Parathyroid adenoma (tissue), 2 donors: Measurements from ENCODE around the gene NOCT.

Experiments used
- H2AFZ ChIP-seq: fragments of 300-600 bp; sonication (generic); one replicate; pipeline ENCODE4 v1.7.0; 2017; ENCODE audit warnings: antibody characterized with exemption, mild to moderate bottlenecking
- H3K27ac ChIP-seq: fragments of 300-600 bp; sonication (generic); one replicate; pipeline ENCODE4 v1.7.0; 2017
- H3K27me3 ChIP-seq: fragments of 300-600 bp; sonication (generic); one replicate; pipeline ENCODE4 v1.7.0; 2017; ENCODE audit warnings: low read length; ENCODE audit not compliant: control insufficient read depth, insufficient read depth
- H3K36me3 ChIP-seq: fragments of 300-600 bp; sonication (generic); one replicate; pipeline ENCODE4 v1.7.0; 2017; ENCODE audit warnings: low read length; ENCODE audit not compliant: control insufficient read depth, insufficient read depth
- H3K4me1 ChIP-seq: fragments of 300-600 bp; sonication (generic); one replicate; pipeline ENCODE4 v1.7.0; 2017; ENCODE audit warnings: control low read depth
- H3K4me2 ChIP-seq: fragments of 300-600 bp; sonication (generic); one replicate; pipeline ENCODE4 v1.7.0; 2017; ENCODE audit warnings: low read length
- H3K4me3 ChIP-seq: fragments of 300-600 bp; sonication (generic); one replicate; pipeline ENCODE4 v1.7.0; 2017; ENCODE audit warnings: low read depth, low read length
- H3K79me2 ChIP-seq: fragments of 300-600 bp; sonication (generic); one replicate; pipeline ENCODE4 v1.7.0; 2017; ENCODE audit warnings: control low read depth
- H3K9ac ChIP-seq: fragments of 300-600 bp; sonication (generic); one replicate; pipeline ENCODE4 v1.7.0; 2017; ENCODE audit warnings: mild to moderate bottlenecking
- H3K9me3 ChIP-seq: fragments of 300-600 bp; sonication (generic); one replicate; pipeline ENCODE4 v1.7.0; 2017; ENCODE audit warnings: low read length; ENCODE audit not compliant: control insufficient read depth
- TF ChIP-seq, protein P1 (sequence below): fragments of 300-600 bp; sonication (generic); IDR thresholded peaks from one replicate; pipeline ENCODE4 v1.7.0; 2017; ENCODE audit warnings: antibody characterized with exemption, mild to moderate bottlenecking
- donor health status: primary hyperparathyroidism.

The NOCT gene

DNA sequence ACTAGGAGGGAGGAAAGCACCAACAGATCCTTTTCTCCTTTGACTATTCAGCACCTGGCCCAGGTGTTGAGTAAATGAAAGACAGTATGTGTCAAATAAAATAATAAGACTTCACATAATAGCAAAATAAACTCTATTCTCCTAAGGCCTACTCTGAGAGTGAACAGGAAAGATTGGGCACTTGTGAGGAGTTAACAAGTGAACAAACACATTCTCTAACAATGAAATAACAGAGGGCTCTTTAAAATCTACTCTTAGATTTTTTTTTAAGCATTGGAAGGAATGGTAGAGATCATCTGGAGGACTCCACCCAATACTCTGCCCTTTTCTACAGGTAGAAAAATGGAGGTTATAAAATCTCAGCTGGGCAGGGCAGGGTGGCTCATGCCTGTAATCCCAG, 39.1 kb upstream of the NOCT start:
- no peak overlapping the region for H3K4me3 ChIP-seq
- TF ChIP-seq, protein P1, sequence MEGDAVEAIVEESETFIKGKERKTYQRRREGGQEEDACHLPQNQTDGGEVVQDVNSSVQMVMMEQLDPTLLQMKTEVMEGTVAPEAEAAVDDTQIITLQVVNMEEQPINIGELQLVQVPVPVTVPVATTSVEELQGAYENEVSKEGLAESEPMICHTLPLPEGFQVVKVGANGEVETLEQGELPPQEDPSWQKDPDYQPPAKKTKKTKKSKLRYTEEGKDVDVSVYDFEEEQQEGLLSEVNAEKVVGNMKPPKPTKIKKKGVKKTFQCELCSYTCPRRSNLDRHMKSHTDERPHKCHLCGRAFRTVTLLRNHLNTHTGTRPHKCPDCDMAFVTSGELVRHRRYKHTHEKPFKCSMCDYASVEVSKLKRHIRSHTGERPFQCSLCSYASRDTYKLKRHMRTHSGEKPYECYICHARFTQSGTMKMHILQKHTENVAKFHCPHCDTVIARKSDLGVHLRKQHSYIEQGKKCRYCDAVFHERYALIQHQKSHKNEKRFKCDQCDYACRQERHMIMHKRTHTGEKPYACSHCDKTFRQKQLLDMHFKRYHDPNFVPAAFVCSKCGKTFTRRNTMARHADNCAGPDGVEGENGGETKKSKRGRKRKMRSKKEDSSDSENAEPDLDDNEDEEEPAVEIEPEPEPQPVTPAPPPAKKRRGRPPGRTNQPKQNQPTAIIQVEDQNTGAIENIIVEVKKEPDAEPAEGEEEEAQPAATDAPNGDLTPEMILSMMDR = no peak
- H3K4me2 ChIP-seq = no peak overlapping the region

DNA sequence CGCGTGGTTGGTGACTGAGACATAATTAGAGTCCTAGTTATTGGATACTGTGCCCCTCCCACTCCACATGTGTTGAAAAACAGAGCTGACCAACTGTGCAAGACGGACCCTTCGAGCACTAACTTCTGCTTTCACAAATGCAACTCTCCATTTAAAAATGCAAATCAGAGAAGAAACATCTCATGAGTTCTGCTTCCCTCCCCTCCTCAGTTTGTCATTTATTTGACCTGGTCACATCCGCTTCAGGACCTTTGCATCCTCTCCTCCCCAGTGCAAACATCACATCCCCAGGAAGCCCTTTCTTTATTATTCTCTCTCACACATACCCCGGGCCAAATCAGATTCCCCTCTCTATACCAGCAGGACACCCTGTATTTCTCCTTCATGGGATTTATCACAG, 38.1 kb upstream of the NOCT start:
- Histone ChIP-seq H3K9me3 (no peaks in the 10 kb centered on the region), H2AFZ (no peak overlapping the region), H3K9ac (no peak overlapping the region), H3K4me1 (no peaks in the 10 kb centered on the region), H3K27ac (no peak overlapping the region), H3K4me2 (no peak overlapping the region), H3K79me2 (no peaks in the 10 kb centered on the region), H3K4me3 (no peak overlapping the region), H3K36me3 (no peaks in the 10 kb centered on the region), H3K27me3 (no peaks in the 10 kb centered on the region)
- TF ChIP-seq, protein P1 = no peak

More for the DNA sequence above, 39.1 kb upstream of the NOCT start:
- no peaks in the 10 kb centered on the region for H3K9me3 ChIP-seq
- no peaks in the 10 kb centered on the region for H3K4me1 ChIP-seq
- H3K27me3 ChIP-seq = no peaks in the 10 kb centered on the region
- no peaks in the 10 kb centered on the region for H3K36me3 ChIP-seq
- no peak overlapping the region for H3K9ac ChIP-seq
- no peaks in the 10 kb centered on the region for H3K79me2 ChIP-seq
- no peak overlapping the region for H2AFZ ChIP-seq
- no peak overlapping the region for H3K27ac ChIP-seq

DNA sequence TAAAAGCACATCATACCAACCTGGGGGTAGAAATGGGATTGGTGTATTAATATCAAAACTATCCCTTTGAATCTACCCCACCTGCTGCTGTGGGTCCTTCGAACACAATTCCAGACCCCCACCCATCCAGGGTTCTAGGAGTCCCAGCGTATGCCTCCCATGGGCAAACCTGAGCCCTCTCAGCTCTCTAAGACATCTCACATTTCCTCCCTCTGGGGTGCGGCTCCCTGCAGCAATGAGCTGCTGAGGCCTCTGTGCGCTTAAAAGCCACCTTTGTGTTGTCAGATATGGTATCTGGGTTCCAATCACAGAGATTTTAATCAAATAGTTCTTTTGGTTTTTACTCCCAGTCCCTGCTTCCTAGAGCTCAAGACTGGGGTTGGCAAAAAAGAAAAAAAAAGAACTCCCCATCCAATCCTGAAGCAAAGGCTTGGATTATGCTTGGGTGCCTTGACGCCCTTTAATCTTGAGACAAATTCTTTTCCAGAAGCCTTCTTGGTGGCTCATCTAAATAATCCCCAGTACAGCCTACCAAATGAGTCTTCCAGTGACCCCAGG, 37.5 kb upstream of the NOCT start:
- H3K4me3 ChIP-seq = no peak overlapping the region
- no peak overlapping the region for H3K4me2 ChIP-seq
- H3K79me2 ChIP-seq = no peaks in the 10 kb centered on the region
- H3K27ac ChIP-seq = no peak overlapping the region
- H3K27me3 ChIP-seq = no peaks in the 10 kb centered on the region
- H3K9ac ChIP-seq = no peak overlapping the region
- H2AFZ ChIP-seq = no peak overlapping the region
- no peaks in the 10 kb centered on the region for H3K4me1 ChIP-seq
- TF ChIP-seq, protein P1 = no peak
- no peaks in the 10 kb centered on the region for H3K36me3 ChIP-seq
- no peaks in the 10 kb centered on the region for H3K9me3 ChIP-seq

DNA sequence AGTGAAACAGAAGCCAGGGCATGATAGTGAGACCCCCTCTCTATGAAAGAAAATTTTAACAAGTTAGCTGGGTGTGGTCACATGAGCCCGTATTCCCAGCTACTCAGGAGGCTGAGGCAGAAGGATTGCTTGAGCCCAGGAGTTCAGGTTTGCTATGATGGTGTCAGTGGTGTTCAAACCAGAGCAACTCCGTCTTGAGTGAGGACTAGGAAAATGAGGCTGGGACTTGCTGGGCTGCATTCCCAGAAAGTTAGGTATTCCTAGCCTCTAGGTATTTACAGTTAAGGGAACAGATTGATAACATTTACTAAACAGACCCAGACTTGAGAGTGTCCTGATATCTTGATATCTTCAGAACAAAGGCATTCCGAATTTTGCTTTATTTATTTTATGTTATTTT, 37.0 kb upstream of the NOCT start:
- Histone ChIP-seq H2AFZ (no peak overlapping the region), H3K79me2 (no peaks in the 10 kb centered on the region), H3K9ac (no peak overlapping the region), H3K4me2 (no peak overlapping the region), H3K27ac (no peak overlapping the region), H3K9me3 (no peaks in the 10 kb centered on the region), H3K36me3 (no peaks in the 10 kb centered on the region), H3K4me1 (no peaks in the 10 kb centered on the region), H3K27me3 (no peaks in the 10 kb centered on the region), H3K4me3 (no peak overlapping the region)
- TF ChIP-seq, protein P1 = no peak

DNA sequence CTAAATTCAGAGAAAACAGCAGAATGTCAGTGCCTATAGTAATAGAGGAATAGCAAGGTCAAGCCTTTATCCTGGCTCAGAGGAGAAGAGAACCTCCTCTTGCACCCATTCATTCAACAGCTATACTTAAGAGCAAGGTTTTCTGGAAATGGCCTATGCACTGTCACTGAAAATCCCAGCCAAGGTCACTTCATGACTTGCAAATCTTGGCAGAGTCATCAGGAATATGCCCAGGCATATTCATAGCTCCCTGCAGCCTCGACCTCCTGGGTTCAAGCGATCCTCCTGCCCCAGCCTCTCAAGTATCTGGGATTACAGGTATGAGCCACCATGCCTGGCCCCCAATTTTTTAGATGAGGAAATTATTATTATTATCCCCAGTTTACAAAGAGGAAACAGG, 35.8 kb upstream of the NOCT start:
- TF ChIP-seq, protein P1 = no peak
- Histone ChIP-seq H3K27me3 (no peaks in the 10 kb centered on the region), H3K4me2 (no peak overlapping the region), H3K4me3 (no peak overlapping the region), H3K4me1 (no peaks in the 10 kb centered on the region), H3K36me3 (no peaks in the 10 kb centered on the region), H3K27ac (no peak overlapping the region), H3K9ac (no peak overlapping the region), H3K9me3 (no peaks in the 10 kb centered on the region), H3K79me2 (no peaks in the 10 kb centered on the region), H2AFZ (no peak overlapping the region)
